Measurements from ENCODE around the gene ANKRD28.

ANKRD28 gene

GRCh38 chr3:15791525-15791924 lies 6.3 kb downstream of the ANKRD28 start:
- Histone ChIP-seq H3K14ac (ENCODE audit: low read length in 2 of 2) (no peak overlapping the region), H2AFZ (ENCODE audit: low read depth, low read length) (no peak overlapping the region), H3K4me3 (ENCODE audit: insufficient read depth in 1 of 2, low read depth in 1 of 2, low read length in 2 of 2) (peak overlapping the region in 1 of 2 experiments; percentile 89), H3K18ac (ENCODE audit: low read depth in 1 of 2, low read length in 2 of 2) (no peak overlapping the region), H4K91ac (ENCODE audit: low read length) (no peak overlapping the region), H3K4me2 (ENCODE audit: low read length, poor library complexity, severe bottlenecking) (no peak overlapping the region), H2AK5ac (ENCODE audit: low read length, severe bottlenecking) (no peak overlapping the region), H2BK12ac (ENCODE audit: low read length in 2 of 2) (no peak overlapping the region), H3K9me3 (ENCODE audit: control insufficient read depth, low read length) (peaks cover 7% of the 10 kb centered on the region), H3K4me1 (ENCODE audit: control insufficient read depth, insufficient read depth, low read depth, low read length) (no peaks in the 10 kb centered on the region), H3K9ac (ENCODE audit: low read length) (no peak overlapping the region), H4K8ac (ENCODE audit: low read length) (no peak overlapping the region), H2BK15ac (ENCODE audit: low read depth, poor library complexity, severe bottlenecking) (no peak overlapping the region), H3K4ac (ENCODE audit: low read depth in 1 of 2, low read length in 2 of 2) (no peak overlapping the region), H3K36me3 (ENCODE audit: control insufficient read depth in 1 of 2, insufficient read depth in 2 of 2, low read depth in 1 of 2, low read length in 2 of 2) (peaks cover 0 to 75% of the 10 kb centered on the region in 2 experiments), H3K27ac (ENCODE audit: low read length, poor library complexity, severe bottlenecking) (no peak overlapping the region), H3K23ac (ENCODE audit: low read length in 2 of 2) (no peak overlapping the region), H3K79me1 (replicated peaks; ENCODE audit: low read length, poor library complexity, severe bottlenecking) (no peaks in the 10 kb centered on the region), H3K27me3 (ENCODE audit: control insufficient read depth in 1 of 2, insufficient read depth in 1 of 2, low read length in 2 of 2) (no peaks in the 10 kb centered on the region), H2BK5ac (ENCODE audit: low read depth, low read length, poor library complexity, severe bottlenecking) (no peak overlapping the region), H2BK120ac (ENCODE audit: low read depth, low read length) (no peak overlapping the region)
- WGBS = 57% methylated on average over 1 of the region's 1 CpG
- DNase-seq = no peak

GRCh38 chr3:15787941-15788340 lies 9.8 kb downstream of the ANKRD28 start:
- Histone ChIP-seq H4K91ac (ENCODE audit: low read length) (no peak overlapping the region), H2AK5ac (ENCODE audit: low read length, severe bottlenecking) (no peak overlapping the region), H3K4me1 (ENCODE audit: control insufficient read depth, insufficient read depth, low read depth, low read length) (no peaks in the 10 kb centered on the region), H2BK5ac (ENCODE audit: low read depth, low read length, poor library complexity, severe bottlenecking) (no peak overlapping the region), H4K8ac (ENCODE audit: low read length) (no peak overlapping the region), H2BK12ac (ENCODE audit: low read length in 2 of 2) (no peak overlapping the region), H3K4me2 (ENCODE audit: low read length, poor library complexity, severe bottlenecking) (no peak overlapping the region), H3K27ac (ENCODE audit: low read length, poor library complexity, severe bottlenecking) (no peak overlapping the region), H3K9ac (ENCODE audit: low read length) (no peak overlapping the region), H3K4ac (ENCODE audit: low read depth in 1 of 2, low read length in 2 of 2) (no peak overlapping the region), H3K79me1 (replicated peaks; ENCODE audit: low read length, poor library complexity, severe bottlenecking) (no peaks in the 10 kb centered on the region), H3K23ac (ENCODE audit: low read length in 2 of 2) (no peak overlapping the region), H3K36me3 (ENCODE audit: control insufficient read depth in 1 of 2, insufficient read depth in 2 of 2, low read depth in 1 of 2, low read length in 2 of 2) (peaks cover 0 to 89% of the 10 kb centered on the region in 2 experiments), H3K4me3 (ENCODE audit: insufficient read depth in 1 of 2, low read depth in 1 of 2, low read length in 2 of 2) (no peak overlapping the region), H2BK120ac (ENCODE audit: low read depth, low read length) (no peak overlapping the region), H2BK15ac (ENCODE audit: low read depth, poor library complexity, severe bottlenecking) (no peak overlapping the region), H3K27me3 (ENCODE audit: control insufficient read depth in 1 of 2, insufficient read depth in 1 of 2, low read length in 2 of 2) (no peaks in the 10 kb centered on the region), H2AFZ (ENCODE audit: low read depth, low read length) (no peak overlapping the region), H3K9me3 (ENCODE audit: control insufficient read depth, low read length) (peaks cover 7% of the 10 kb centered on the region), H3K18ac (ENCODE audit: low read depth in 1 of 2, low read length in 2 of 2) (no peak overlapping the region), H3K14ac (ENCODE audit: low read length in 2 of 2) (no peak overlapping the region)
- DNase-seq = no peak
- 100% methylated on average over 1 of the region's 1 CpG for WGBS

- no CpG with 5 or more reads among the region's 1 CpG for WGBS
- no peak overlapping the region for H3K4me3 ChIP-seq (ENCODE audit: insufficient read depth in 1 of 2, low read depth in 1 of 2, low read length in 2 of 2)
- H2BK5ac ChIP-seq (ENCODE audit: low read depth, low read length, poor library complexity, severe bottlenecking) = no peak overlapping the region
- H3K23ac ChIP-seq (ENCODE audit: low read length in 2 of 2) = no peak overlapping the region
- no peak overlapping the region for H3K4ac ChIP-seq (ENCODE audit: low read depth in 1 of 2, low read length in 2 of 2)
- no peak overlapping the region for H3K4me2 ChIP-seq (ENCODE audit: low read length, poor library complexity, severe bottlenecking)
- H4K8ac ChIP-seq (ENCODE audit: low read length) = no peak overlapping the region
- H3K4me1 ChIP-seq (ENCODE audit: control insufficient read depth, insufficient read depth, low read depth, low read length) = no peaks in the 10 kb centered on the region
- no peak overlapping the region for H3K18ac ChIP-seq (ENCODE audit: low read depth in 1 of 2, low read length in 2 of 2)
- no peak overlapping the region for H2BK15ac ChIP-seq (ENCODE audit: low read depth, poor library complexity, severe bottlenecking)
- H2BK12ac ChIP-seq (ENCODE audit: low read length in 2 of 2) = no peak overlapping the region
- no peak overlapping the region for H3K27ac ChIP-seq (ENCODE audit: low read length, poor library complexity, severe bottlenecking)
- H3K9me3 ChIP-seq (ENCODE audit: control insufficient read depth, low read length) = peaks cover 7% of the 10 kb centered on the region
- no peaks in the 10 kb centered on the region for H3K79me1 ChIP-seq (replicated peaks; ENCODE audit: low read length, poor library complexity, severe bottlenecking)
- H4K91ac ChIP-seq (ENCODE audit: low read length) = no peak overlapping the region
- H2AK5ac ChIP-seq (ENCODE audit: low read length, severe bottlenecking) = no peak overlapping the region
- no peak for DNase-seq
- H3K27me3 ChIP-seq (ENCODE audit: control insufficient read depth in 1 of 2, insufficient read depth in 1 of 2, low read length in 2 of 2) = no peaks in the 10 kb centered on the region
- peaks cover 0 to 85% of the 10 kb centered on the region in 2 experiments for H3K36me3 ChIP-seq (ENCODE audit: control insufficient read depth in 1 of 2, insufficient read depth in 2 of 2, low read depth in 1 of 2, low read length in 2 of 2)
- no peak overlapping the region for H3K9ac ChIP-seq (ENCODE audit: low read length)
- no peak overlapping the region for H2AFZ ChIP-seq (ENCODE audit: low read depth, low read length)
- H2BK120ac ChIP-seq (ENCODE audit: low read depth, low read length) = no peak overlapping the region
- no peak overlapping the region for H3K14ac ChIP-seq (ENCODE audit: low read length in 2 of 2)
These were observed 10.3 kb downstream of the ANKRD28 start for GRCh38 chr3:15787526-15787925.

- no CpG with 5 or more reads among the region's 4 CpGs for WGBS
- no peak overlapping the region for H2BK120ac ChIP-seq (ENCODE audit: low read depth, low read length)
- H2BK15ac ChIP-seq (ENCODE audit: low read depth, poor library complexity, severe bottlenecking) = no peak overlapping the region
- no peak overlapping the region for H2AFZ ChIP-seq (ENCODE audit: low read depth, low read length)
- H3K79me1 ChIP-seq (replicated peaks; ENCODE audit: low read length, poor library complexity, severe bottlenecking) = no peaks in the 10 kb centered on the region
- peak overlapping the region; percentile 84 for H3K9ac ChIP-seq (ENCODE audit: low read length)
- no peaks in the 10 kb centered on the region for H3K27me3 ChIP-seq (ENCODE audit: control insufficient read depth in 1 of 2, insufficient read depth in 1 of 2, low read length in 2 of 2)
- no peak overlapping the region for H3K4me2 ChIP-seq (ENCODE audit: low read length, poor library complexity, severe bottlenecking)
- no peak overlapping the region for H2BK12ac ChIP-seq (ENCODE audit: low read length in 2 of 2)
- no peak overlapping the region for H3K23ac ChIP-seq (ENCODE audit: low read length in 2 of 2)
- H3K4ac ChIP-seq (ENCODE audit: low read depth in 1 of 2, low read length in 2 of 2) = no peak overlapping the region
- no peak overlapping the region for H2BK5ac ChIP-seq (ENCODE audit: low read depth, low read length, poor library complexity, severe bottlenecking)
- no peak overlapping the region for H3K27ac ChIP-seq (ENCODE audit: low read length, poor library complexity, severe bottlenecking)
- no peak overlapping the region for H4K8ac ChIP-seq (ENCODE audit: low read length)
- no peak overlapping the region for H2AK5ac ChIP-seq (ENCODE audit: low read length, severe bottlenecking)
- no peaks in the 10 kb centered on the region for H3K4me1 ChIP-seq (ENCODE audit: control insufficient read depth, insufficient read depth, low read depth, low read length)
- H3K9me3 ChIP-seq (ENCODE audit: control insufficient read depth, low read length) = no peaks in the 10 kb centered on the region
- peaks cover 0 to 74% of the 10 kb centered on the region in 2 experiments for H3K36me3 ChIP-seq (ENCODE audit: control insufficient read depth in 1 of 2, insufficient read depth in 2 of 2, low read depth in 1 of 2, low read length in 2 of 2)
- peak; percentile 72 for DNase-seq
- no peak overlapping the region for H3K18ac ChIP-seq (ENCODE audit: low read depth in 1 of 2, low read length in 2 of 2)
- H3K4me3 ChIP-seq (ENCODE audit: insufficient read depth in 1 of 2, low read depth in 1 of 2, low read length in 2 of 2) = peak overlapping the region in 1 of 2 experiments; percentile 45
- no peak overlapping the region for H3K14ac ChIP-seq (ENCODE audit: low read length in 2 of 2)
- no peak overlapping the region for H4K91ac ChIP-seq (ENCODE audit: low read length)
These were observed 14.3 kb downstream of the ANKRD28 start for GRCh38 chr3:15783361-15783969.

Measured in mesenchymal stem cell (in vitro differentiated cells and primary cell).